SK-N-MC (cell line): ENCODE data around the gene NDUFS6.

ENCODE experiments used
- DNase-seq: peaks from one replicate; pipeline ENCODE4 v3.0.0-alpha.2; 2011; ENCODE audit warnings: low read depth, low spot score
- H3K27ac ChIP-seq: fragments of 200-600 bp; sonication (generic); 2 replicates; pipeline ENCODE4 v1.5.1; 2016; ENCODE audit warnings: mixed run types
- H3K36me3 ChIP-seq: fragments of 200-600 bp; sonication (generic); 2 replicates; pipeline ENCODE4 v1.6.1; 2017; ENCODE audit warnings: antibody characterized with exemption, low read length, mixed read lengths; ENCODE audit not compliant: insufficient read depth
- H3K4me3 ChIP-seq: fragments of 200-600 bp; sonication (generic); 2 replicates; pipeline ENCODE4 v1.5.1; 2016
- H3K9ac ChIP-seq: fragments of 200-600 bp; sonication (generic); 2 replicates; pipeline ENCODE4 v1.8.0; 2017; ENCODE audit warnings: mixed run types, mixed read lengths; ENCODE audit not compliant: insufficient read length
- H3K9me3 ChIP-seq: fragments of 200-600 bp; sonication (generic); 2 replicates; pipeline ENCODE4 v1.6.1; 2017; ENCODE audit warnings: low read depth, mild to moderate bottlenecking, antibody characterized with exemption, low read length, moderate library complexity, mixed read lengths
- EZH2 ChIP-seq: fragments of 200-600 bp; sonication (generic); IDR thresholded peaks from one replicate; pipeline ENCODE4 v1.6.1; 2017; ENCODE audit warnings: antibody characterized with exemption
- FOXP2 ChIP-seq: optimal IDR thresholded peaks from 2 replicates; pipeline ENCODE3; 2011; ENCODE audit warnings: mild to moderate bottlenecking, moderate library complexity; ENCODE audit not compliant: insufficient read depth; ENCODE audit errors: extremely low read length, control extremely low read depth
- POLR2AphosphoS5 ChIP-seq: IDR thresholded peaks from 2 replicates; pipeline ENCODE4 v1.6.1; 2012; ENCODE audit warnings: mild to moderate bottlenecking, low read depth, low read length, borderline replicate concordance

Gene NDUFS6

DNA sequence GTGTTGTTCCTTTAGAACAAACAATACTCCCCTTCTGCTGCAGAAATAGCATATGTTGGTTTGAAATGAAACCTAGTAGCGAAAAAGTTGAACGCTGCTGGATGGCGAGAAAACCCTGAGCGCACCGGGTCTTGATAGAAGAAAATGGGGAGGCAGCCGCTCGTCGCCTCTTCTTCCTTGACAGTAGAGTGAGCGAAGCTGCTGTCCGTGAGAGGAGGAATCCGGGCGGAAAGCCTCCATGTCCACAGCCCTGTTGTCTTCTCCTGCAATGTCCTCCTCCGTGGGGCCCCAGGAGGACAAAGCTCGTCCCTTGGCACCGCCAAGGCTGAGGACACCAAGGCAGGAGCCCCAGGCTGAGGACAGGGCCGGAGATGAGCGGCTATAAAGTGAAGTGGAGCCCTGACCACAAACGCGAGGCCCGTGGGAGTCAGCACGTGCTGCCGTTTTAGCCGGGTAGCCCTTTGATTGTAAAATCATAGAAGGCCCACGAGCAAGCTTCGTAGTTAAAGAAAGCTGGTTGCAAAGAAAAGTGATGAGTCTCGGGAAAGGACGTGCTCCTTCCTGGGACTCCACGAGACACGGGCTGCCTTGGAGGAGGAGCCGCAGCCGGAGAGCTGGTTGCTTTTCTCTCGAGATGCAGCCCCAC is 37.1 kb upstream of the NDUFS6 start:
- no peak overlapping the region for H3K27ac ChIP-seq
- H3K36me3 ChIP-seq, result no peaks in the 10 kb centered on the region
- no peak for DNase-seq
- H3K9me3 ChIP-seq, result no peaks in the 10 kb centered on the region
- H3K9ac ChIP-seq, result no peak overlapping the region
- H3K4me3 ChIP-seq, result no peak overlapping the region
- TF ChIP-seq POLR2AphosphoS5 (no peak), FOXP2 (no peak), EZH2 (no peak)

DNA sequence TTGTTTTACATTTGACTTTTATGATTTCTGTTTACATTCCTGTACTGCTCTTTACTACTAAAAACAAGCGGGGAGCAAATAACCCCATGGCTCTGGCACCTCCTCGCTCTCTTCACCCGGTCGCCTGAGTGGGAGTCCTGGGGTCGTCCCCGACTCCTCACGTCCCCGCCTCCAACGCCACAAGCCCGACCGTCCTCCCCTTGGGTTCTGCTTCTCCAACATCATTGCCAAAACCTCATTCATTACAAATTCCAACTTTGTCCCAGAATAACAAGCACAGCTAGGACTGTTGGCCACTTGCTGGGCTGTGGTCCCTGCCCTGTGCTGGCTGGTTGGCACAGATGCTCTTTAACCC is 36.6 kb upstream of the NDUFS6 start:
- no peaks in the 10 kb centered on the region for H3K9me3 ChIP-seq
- TF ChIP-seq FOXP2 (no peak), POLR2AphosphoS5 (no peak), EZH2 (no peak)
- H3K27ac ChIP-seq, result no peak overlapping the region
- H3K36me3 ChIP-seq, result no peaks in the 10 kb centered on the region
- no peak overlapping the region for H3K9ac ChIP-seq
- H3K4me3 ChIP-seq, result no peak overlapping the region
- DNase-seq, result no peak

- no peaks in the 10 kb centered on the region for H3K36me3 ChIP-seq
- H3K27ac ChIP-seq, result no peak overlapping the region
- no peak overlapping the region for H3K9ac ChIP-seq
- H3K9me3 ChIP-seq, result no peaks in the 10 kb centered on the region
- no peak overlapping the region for H3K4me3 ChIP-seq
- DNase-seq, result no peak
- no peak for TF ChIP-seq POLR2AphosphoS5
- no peak for TF ChIP-seq EZH2
- no peak for TF ChIP-seq FOXP2
Measured at GRCh38 chr5:1765141-1765879, 35.9 kb upstream of the NDUFS6 start.

GRCh38 chr5:1765880-1766235 is 35.3 kb upstream of the NDUFS6 start:
- Histone ChIP-seq H3K36me3 (no peaks in the 10 kb centered on the region), H3K9me3 (no peaks in the 10 kb centered on the region), H3K9ac (no peak overlapping the region), H3K27ac (no peak overlapping the region), H3K4me3 (no peak overlapping the region)
- no peak for TF ChIP-seq EZH2
- no peak for TF ChIP-seq FOXP2
- no peak for TF ChIP-seq POLR2AphosphoS5
- DNase-seq, result no peak

DNA sequence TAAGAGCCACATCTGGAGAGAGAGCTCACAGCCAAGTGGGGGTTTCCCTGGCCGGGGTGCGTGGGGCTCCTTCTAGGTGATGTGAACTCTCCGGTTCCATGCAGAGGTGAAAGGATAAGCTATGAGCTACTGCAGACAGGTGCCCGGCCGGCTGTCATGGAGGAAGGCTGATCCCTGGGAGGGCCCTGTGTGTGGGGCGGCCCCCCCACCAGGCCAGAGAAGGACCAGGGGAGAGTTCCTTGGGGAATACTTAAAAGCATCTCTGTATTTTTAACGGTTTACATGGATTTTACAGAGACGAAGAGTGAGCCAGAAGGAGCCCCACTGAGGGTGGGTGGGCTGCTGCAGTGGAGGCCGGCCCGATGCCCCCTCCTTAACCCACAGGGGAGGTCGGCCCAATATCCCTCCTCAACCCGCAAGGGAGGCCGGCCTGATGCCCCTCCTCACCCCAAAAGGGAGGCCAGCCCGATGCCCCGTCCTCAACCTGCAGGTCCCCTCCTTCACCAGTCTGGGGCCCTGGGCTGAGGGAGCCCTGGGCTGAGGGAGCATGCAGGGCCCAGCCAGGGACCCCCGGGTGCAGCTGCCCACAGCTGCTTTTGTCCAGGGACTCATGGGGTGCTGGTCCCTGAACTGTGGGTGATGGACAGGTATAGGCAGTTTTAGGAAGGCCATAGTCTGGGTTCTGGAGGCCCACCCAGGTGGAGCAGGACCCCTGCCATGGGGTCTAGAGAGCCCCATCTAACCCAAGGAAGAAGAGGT is 33.5 kb upstream of the NDUFS6 start:
- Histone ChIP-seq H3K36me3 (no peaks in the 10 kb centered on the region), H3K4me3 (no peak overlapping the region), H3K9ac (no peak overlapping the region), H3K9me3 (no peaks in the 10 kb centered on the region), H3K27ac (no peak overlapping the region)
- no peak for TF ChIP-seq POLR2AphosphoS5
- TF ChIP-seq EZH2, result no peak
- TF ChIP-seq FOXP2, result no peak
- DNase-seq, result no peak

DNA sequence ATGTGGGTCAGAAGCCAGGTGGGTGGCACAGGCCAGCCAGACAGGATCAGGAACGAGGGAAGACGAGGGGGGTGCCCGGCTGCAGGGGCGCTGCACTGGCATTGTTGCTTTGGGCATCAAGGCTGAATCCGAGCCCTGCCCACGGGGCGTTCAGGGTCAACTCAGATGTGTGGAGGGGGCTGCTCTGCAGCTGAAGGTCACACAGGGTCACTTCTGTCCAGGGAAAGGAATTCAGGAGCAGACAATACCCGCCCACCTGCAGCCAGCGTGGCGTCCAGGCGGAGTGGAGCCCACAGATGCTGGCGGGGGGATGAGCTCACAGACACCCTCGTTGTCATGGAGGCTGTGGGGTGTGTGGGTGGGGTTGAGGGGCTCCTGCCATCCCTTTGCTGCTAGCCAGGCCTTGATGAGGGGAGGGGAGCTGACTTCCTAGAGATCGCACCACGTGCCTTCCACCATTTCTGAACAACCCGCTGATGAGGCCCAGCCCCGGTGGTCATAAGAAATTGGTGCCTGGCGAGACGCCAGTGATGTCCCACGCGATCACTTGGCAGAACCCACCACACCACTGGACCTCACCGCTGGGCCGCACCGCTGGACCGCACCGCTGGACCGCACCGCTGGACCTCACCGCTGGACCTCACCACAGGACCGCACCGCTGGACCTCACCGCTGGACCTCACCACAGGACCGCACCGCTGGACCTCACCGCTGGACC is 32.8 kb upstream of the NDUFS6 start:
- Histone ChIP-seq H3K27ac (no peak overlapping the region), H3K9me3 (no peaks in the 10 kb centered on the region), H3K4me3 (no peak overlapping the region), H3K36me3 (no peaks in the 10 kb centered on the region), H3K9ac (no peak overlapping the region)
- no peak for DNase-seq
- TF ChIP-seq FOXP2 (no peak), EZH2 (no peak), POLR2AphosphoS5 (no peak)

DNA sequence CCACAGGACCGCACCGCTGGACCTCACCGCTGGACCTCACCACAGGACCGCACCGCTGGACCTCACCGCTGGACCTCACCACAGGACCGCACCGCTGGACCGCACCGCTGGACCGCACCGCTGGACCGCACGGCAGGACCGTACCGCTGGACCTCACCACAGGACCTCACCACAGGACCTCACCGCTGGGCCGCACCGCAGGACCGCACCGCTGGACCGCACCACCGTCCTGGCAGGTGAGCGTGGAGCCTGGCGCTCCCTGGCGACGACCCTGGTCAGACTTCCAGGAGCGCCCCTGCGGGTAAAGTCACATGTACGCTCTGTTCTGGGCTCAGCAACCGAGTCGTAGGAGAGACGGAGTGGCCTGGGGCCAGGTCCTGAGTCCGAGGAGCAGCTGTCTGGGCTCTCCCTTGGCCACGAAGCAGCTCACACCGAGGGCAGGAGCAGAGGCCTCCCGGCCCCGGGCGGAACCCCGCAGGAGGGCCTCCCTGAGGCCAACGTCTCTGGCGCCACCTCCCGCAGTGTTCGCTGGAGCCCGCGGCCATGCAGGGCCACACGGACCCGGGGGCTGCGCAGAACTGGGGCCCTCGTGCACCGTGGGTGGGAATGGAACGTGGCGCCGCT is 32.1 kb upstream of the NDUFS6 start:
- H3K27ac ChIP-seq, result no peak overlapping the region

More for the DNA sequence above, 32.1 kb upstream of the NDUFS6 start:
- no peak for DNase-seq
- no peak overlapping the region for H3K4me3 ChIP-seq
- no peaks in the 10 kb centered on the region for H3K9me3 ChIP-seq
- TF ChIP-seq EZH2 (no peak), FOXP2 (no peak), POLR2AphosphoS5 (no peak)
- H3K36me3 ChIP-seq, result no peaks in the 10 kb centered on the region
- no peak overlapping the region for H3K9ac ChIP-seq
